HepG2 (cell line): ENCODE measurements around the gene HLA-DMB. TPM values are rescaled to one million over a fixed set of nuclear protein-coding genes. Genes with fewer than 3 reads are reported as not detected.
A peak's percentile ranks its signal among the peaks of the same experiment; 100 is the strongest.

ENCODE experiments used
- CCDC6 ChIP-seq: sonication (generic); formaldehyde crosslinking; IDR thresholded peaks from 2 replicates; pipeline ENCODE4 v1.8.1; 2022; ENCODE audit warnings: mild to moderate bottlenecking, missing genetic modification reagents, moderate library complexity
- GFI1 ChIP-seq: sonication (generic); formaldehyde crosslinking; IDR thresholded peaks from 2 replicates; pipeline ENCODE4 v1.5.0; 2020; ENCODE audit warnings: missing genetic modification reagents, mild to moderate bottlenecking, borderline replicate concordance
- MXI1 ChIP-seq: IDR thresholded peaks from 3 replicates; pipeline ENCODE4 v1.6.1; 2012; ENCODE audit warnings: low read depth, low read length, inconsistent platforms, borderline replicate concordance
- NFIC ChIP-seq: IDR thresholded peaks from 2 replicates; pipeline ENCODE4 v1.6.1; 2012; ENCODE audit warnings: mild to moderate bottlenecking, low read length, inconsistent platforms
- PATZ1 ChIP-seq: sonication (generic); formaldehyde crosslinking; IDR thresholded peaks from 2 replicates; pipeline ENCODE4 v1.4.0; 2020; ENCODE audit warnings: missing genetic modification reagents
- POLR2A ChIP-seq, 2 experiments: IDR thresholded peaks; 2 replicates each; pipeline ENCODE4 v1.6.1; 2011; ENCODE audit warnings: low read depth in 2 of 2, low read length in 2 of 2, mild to moderate bottlenecking in 1 of 2, moderate library complexity in 1 of 2; ENCODE audit not compliant: insufficient read depth in 1 of 2
- RBM22 ChIP-seq: fragments of 200-400 bp; formaldehyde crosslinking; optimal IDR thresholded peaks from 2 replicates; pipeline ENCODE3; 2017; ENCODE audit warnings: mild to moderate bottlenecking, low read length, moderate library complexity
- ZFP36 ChIP-seq: fragments of 150-350 bp; IDR thresholded peaks from 2 replicates; pipeline ENCODE4 v1.6.1; 2018; ENCODE audit warnings: borderline replicate concordance, low read length, low read depth; ENCODE audit not compliant: partially characterized antibody
- ZFP36L1 ChIP-seq: sonication (generic); formaldehyde crosslinking; IDR thresholded peaks from 2 replicates; pipeline ENCODE4 v1.8.0; 2022; ENCODE audit warnings: mild to moderate bottlenecking, missing genetic modification reagents, moderate library complexity
- ZFYVE20 ChIP-seq: sonication (generic); formaldehyde crosslinking; IDR thresholded peaks from 2 replicates; pipeline ENCODE4 v1.8.0; 2023; ENCODE audit warnings: low read depth, mild to moderate bottlenecking, moderate library complexity, missing genetic modification reagents, borderline replicate concordance
- ZNF335 ChIP-seq: sonication (generic); formaldehyde crosslinking; IDR thresholded peaks from 2 replicates; pipeline ENCODE4 v1.4.0; 2020; ENCODE audit warnings: missing genetic modification reagents
- ZNF431 ChIP-seq: sonication (generic); formaldehyde crosslinking; IDR thresholded peaks from 2 replicates; pipeline ENCODE4 v1.9.0; 2022; ENCODE audit warnings: missing genetic modification reagents, low read depth, mild to moderate bottlenecking, borderline replicate concordance
- ZNF557 ChIP-seq: sonication (generic); formaldehyde crosslinking; IDR thresholded peaks from 2 replicates; pipeline ENCODE4 v1.4.0; 2020; ENCODE audit warnings: missing genetic modification reagents
- ZNF580 ChIP-seq: IDR thresholded peaks from 2 replicates; pipeline ENCODE4 v1.6.1; 2016; ENCODE audit warnings: low read depth, borderline replicate concordance
- ZNF704 ChIP-seq: sonication (generic); formaldehyde crosslinking; IDR thresholded peaks from 2 replicates; pipeline ENCODE4 v1.8.1; 2023; ENCODE audit warnings: mild to moderate bottlenecking, inconsistent platforms, moderate library complexity, missing genetic modification reagents, borderline replicate concordance
- ZSCAN21 ChIP-seq: sonication (generic); formaldehyde crosslinking; IDR thresholded peaks from 2 replicates; pipeline ENCODE4 v1.8.0; 2022; ENCODE audit warnings: mild to moderate bottlenecking, missing genetic modification reagents, moderate library complexity, borderline replicate concordance
- polyA plus RNA-seq, 8 experiments: library from polyadenylated mRNA; depleted of rRNA in 3 of 8; stranded (reverse) in 7 of 8; unstranded in 1 of 8; fragments of >200 nt; fragmentation: Illumina TruSeq in 4 of 8; extraction: Trizol in 4 of 8; gene quantifications; 2 replicates each; pipeline versions ENCODE4 v1.2.1 to v1.2.3, GENCODE V29; 2011 to 2016; ENCODE audit warnings: low read depth in 4 of 8, missing spikeins in 1 of 8, mixed read lengths in 1 of 8; ENCODE audit not compliant: insufficient read depth in 1 of 8
- total RNA-seq, 5 experiments: library from RNA; depleted of rRNA; stranded (reverse); fragments of >200 nt; fragmentation: Illumina TruSeq; extraction: Trizol; gene quantifications; 2 replicates each; pipeline ENCODE4 v1.2.3, GENCODE V29; 2016; ENCODE audit warnings: low read depth in 1 of 5
- TF ChIP-seq, protein P1 (sequence below): IDR thresholded peaks from 2 replicates; pipeline ENCODE4 v1.6.1; 2016; ENCODE audit warnings: low read depth, missing genetic modification reagents, missing compliant biosample characterization

Gene HLA-DMB
- total and polyA plus RNA-seq, 2 of the 13 experiments (the other 11 are each of a cell fraction or from before 2014, with no cell fraction given) = not detected

GRCh38 chr6:32973144-32974015 is 32.6 kb upstream of the HLA-DMB start (continued):
- TF ChIP-seq PATZ1 (CRISPR knock-in tag) (0 out of 2 replicates have a peak, but pooled peaks have one; percentile 10), ZNF704 (CRISPR knock-in tag) (0 out of 2 replicates have a peak, but pooled peaks have one; percentile 48), POLR2A (IDR thresholded peaks at IDR 0.05; ENCODE audit: insufficient read depth in 1 of 2, low read depth in 2 of 2, low read length in 2 of 2) (peak in 1 of 2 experiments; percentile 33; a peak in 1 of 4 replicates), ZNF580 (peak; percentile 16; the same call in 1 of the 2 replicates), GFI1 (peak; percentile 23; the same call in 1 of the 2 replicates), ZNF557 (CRISPR knock-in tag) (0 out of 2 replicates have a peak, but pooled peaks have one; percentile 27), ZFP36L1 (0 out of 2 replicates have a peak, but pooled peaks have one; percentile 9), ZNF335 (CRISPR knock-in tag) (0 out of 2 replicates have a peak, but pooled peaks have one; percentile 20), RBM22 (peak; percentile 9), ZFP36 (no peak), NFIC (no peak), ZSCAN21 (CRISPR knock-in tag) (peak; percentile 5; the same call in 1 of the 2 replicates), ZNF431 (CRISPR knock-in tag) (no peak), MXI1 (peak; percentile 21; the same call in 1 of the 3 replicates), ZFYVE20 (CRISPR knock-in tag) (no peak), CCDC6 (CRISPR knock-in tag) (no peak)
- TF ChIP-seq, protein P1, sequence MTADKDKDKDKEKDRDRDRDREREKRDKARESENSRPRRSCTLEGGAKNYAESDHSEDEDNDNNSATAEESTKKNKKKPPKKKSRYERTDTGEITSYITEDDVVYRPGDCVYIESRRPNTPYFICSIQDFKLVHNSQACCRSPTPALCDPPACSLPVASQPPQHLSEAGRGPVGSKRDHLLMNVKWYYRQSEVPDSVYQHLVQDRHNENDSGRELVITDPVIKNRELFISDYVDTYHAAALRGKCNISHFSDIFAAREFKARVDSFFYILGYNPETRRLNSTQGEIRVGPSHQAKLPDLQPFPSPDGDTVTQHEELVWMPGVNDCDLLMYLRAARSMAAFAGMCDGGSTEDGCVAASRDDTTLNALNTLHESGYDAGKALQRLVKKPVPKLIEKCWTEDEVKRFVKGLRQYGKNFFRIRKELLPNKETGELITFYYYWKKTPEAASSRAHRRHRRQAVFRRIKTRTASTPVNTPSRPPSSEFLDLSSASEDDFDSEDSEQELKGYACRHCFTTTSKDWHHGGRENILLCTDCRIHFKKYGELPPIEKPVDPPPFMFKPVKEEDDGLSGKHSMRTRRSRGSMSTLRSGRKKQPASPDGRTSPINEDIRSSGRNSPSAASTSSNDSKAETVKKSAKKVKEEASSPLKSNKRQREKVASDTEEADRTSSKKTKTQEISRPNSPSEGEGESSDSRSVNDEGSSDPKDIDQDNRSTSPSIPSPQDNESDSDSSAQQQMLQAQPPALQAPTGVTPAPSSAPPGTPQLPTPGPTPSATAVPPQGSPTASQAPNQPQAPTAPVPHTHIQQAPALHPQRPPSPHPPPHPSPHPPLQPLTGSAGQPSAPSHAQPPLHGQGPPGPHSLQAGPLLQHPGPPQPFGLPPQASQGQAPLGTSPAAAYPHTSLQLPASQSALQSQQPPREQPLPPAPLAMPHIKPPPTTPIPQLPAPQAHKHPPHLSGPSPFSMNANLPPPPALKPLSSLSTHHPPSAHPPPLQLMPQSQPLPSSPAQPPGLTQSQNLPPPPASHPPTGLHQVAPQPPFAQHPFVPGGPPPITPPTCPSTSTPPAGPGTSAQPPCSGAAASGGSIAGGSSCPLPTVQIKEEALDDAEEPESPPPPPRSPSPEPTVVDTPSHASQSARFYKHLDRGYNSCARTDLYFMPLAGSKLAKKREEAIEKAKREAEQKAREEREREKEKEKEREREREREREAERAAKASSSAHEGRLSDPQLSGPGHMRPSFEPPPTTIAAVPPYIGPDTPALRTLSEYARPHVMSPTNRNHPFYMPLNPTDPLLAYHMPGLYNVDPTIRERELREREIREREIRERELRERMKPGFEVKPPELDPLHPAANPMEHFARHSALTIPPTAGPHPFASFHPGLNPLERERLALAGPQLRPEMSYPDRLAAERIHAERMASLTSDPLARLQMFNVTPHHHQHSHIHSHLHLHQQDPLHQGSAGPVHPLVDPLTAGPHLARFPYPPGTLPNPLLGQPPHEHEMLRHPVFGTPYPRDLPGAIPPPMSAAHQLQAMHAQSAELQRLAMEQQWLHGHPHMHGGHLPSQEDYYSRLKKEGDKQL (CRISPR knock-in tag) = no peak
